IPS-11a (cell line): ENCODE measurements around the gene MLH3.
"Not testable (repeated sequence)": the region's sequence is repeated elsewhere in the genome, so short reads cannot be mapped to it uniquely, and the experiment has no call there.

Experiments
- H3K4me3 ChIP-seq: one replicate; pipeline ENCODE4 v1.5.1; 2013; ENCODE audit warnings: low read depth, low read length, control low read depth

Gene MLH3

DNA sequence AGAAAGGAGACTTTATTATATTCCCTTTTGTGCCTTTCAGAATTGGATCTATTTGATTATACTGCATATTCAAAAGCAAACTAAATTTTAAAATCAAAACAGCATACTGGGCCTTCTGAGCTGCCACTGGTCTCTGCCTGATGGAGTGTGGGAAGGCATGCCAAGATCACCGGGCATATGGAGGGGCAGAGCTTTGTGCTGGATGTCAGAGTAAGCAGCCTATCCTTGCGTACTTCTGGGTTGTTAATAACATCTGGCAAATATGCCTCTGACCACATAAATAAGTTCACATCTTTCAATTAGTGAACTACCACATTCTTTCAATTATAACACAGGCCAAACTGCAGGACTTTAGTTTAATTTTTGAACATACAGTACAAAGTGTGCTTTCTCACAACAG is 18.3 kb downstream of the MLH3 start:
- H3K4me3 ChIP-seq = no peak overlapping the region

DNA sequence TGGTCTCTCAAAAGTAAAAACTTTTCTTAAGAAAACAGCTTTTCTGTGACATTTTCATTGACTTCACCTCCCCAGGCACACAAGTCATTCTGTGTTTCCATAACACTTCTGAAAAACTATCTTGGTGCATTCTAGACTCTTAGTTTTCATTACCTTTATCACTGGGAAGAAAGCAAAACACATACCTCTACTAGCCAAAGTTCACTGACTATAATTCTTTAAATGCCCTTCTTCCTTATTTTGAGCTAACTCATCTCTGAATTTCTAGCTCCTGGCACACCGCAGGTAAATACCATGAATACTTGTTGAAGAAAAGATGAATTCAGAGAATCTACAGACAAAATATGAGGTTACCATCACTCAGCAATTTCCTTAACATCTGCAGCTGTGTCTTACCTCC is 21.1 kb downstream of the MLH3 start:
- no peak overlapping the region for H3K4me3 ChIP-seq

DNA sequence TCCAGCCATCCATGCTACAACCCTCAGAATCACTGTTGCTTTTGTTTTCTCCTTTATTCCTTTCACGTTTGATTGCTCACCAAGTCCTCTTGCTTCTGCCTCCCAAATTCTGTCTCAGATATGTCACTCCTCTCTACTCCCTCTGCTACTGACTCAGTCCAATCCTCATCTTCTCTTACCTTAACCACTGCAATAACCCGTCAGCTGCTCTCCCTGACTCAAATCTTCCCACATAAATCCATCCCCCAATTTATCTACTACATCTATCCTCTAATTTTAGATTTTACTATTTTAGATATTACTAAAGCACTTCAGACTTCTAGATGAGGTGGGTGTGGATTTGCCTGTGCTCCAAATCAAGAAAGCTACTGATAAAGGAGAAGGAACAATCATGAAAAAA is 25.4 kb downstream of the MLH3 start:
- H3K4me3 ChIP-seq = no peak overlapping the region

DNA sequence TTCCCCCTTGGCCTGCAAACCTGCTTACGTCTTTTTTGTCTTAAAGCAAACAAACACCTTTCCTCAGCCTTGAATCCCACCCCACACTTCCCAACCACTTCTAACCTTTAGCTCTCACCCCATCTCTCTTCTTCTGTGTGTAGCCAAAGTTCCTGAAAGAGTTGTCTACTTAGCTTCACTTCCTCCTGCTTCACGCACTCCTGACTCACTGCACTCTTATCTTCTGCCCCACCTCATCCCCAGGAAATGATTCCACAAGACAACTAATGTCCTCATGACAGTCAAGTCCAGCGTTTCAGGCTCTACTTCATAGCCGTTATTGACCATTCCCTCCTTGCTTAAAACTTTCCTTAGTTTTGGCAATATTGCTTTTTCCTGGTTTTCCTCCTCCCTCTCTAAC is 26.2 kb downstream of the MLH3 start:
- H3K4me3 ChIP-seq = no peak overlapping the region

DNA sequence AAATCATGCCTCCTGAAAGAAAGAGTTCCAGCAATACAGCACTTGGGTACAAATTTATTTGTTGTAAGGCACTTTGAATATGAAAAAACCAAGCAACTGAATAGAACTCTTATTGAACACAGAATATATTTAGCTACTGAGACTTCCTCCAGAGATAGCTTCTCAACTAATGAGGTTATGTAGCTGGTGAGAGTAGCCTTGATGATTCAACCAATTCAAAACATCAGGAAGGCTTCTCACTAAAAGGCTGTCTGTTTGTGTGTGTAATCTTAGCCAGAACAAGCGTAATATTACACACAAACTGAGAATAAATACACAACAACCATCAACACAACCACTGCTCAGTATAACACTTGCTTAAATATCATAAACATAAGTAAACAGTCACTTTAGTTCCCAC is 28.2 kb downstream of the MLH3 start:
- H3K4me3 ChIP-seq = no peak overlapping the region

DNA sequence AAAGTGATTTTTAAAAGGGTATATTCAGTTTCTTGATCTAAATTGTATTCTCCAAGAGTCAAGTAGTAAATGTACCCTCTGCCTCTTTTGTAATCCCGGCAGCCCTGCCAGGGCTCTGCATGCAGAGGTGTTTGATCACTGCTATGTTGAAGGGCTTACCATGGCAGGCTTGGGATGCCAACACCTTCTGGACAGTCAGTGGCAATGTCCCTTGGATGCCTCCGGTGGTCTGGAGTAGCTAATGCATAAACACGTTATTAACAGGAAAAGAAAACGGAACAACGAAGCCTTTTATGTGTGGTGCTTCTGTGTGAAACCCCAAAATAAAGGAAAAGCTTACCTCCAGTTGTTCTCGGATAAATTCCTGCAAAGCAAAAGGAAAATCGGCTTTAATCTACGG is 28.6 kb downstream of the MLH3 start:
- H3K4me3 ChIP-seq = no peak overlapping the region

DNA sequence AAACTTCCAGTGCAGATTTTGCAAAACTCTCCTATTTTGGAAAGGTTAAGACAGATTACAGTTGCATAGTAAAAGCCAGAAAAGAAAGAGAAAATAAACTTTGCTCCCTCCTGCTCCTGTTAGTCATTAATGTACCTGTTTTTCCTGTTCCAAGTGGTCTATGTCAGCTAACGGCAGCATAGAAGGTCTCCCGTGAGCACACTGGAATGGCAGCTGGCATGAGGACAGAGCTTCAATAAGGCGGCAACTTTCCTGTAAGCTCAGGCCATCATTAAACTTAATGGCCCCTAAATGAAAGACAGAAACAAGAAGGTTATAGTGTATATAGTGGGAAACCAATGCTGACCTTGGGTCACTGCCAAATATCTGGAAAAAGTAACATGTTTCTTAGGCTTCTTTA is 32.6 kb downstream of the MLH3 start:
- no peak overlapping the region for H3K4me3 ChIP-seq

DNA sequence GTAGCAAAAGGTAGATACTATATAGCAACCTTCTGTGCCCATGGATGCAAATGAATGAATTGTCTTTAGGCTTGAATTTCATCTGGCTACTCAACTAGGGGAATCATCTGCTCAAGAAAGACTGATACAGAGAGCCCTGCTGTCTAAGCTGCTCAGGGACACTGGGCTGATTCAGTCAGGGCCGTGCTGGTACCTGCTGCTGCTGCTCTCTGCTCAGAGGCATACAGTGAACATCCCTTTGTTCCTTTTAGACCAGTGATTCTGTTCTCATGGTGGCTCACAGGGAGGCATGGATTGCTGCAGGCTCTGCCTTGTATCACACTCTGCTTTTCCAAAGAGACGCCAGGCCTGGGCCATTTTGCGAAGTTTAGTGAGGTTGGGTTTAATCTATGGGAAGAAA is 34.5 kb downstream of the MLH3 start:
- H3K4me3 ChIP-seq = no peak overlapping the region

DNA sequence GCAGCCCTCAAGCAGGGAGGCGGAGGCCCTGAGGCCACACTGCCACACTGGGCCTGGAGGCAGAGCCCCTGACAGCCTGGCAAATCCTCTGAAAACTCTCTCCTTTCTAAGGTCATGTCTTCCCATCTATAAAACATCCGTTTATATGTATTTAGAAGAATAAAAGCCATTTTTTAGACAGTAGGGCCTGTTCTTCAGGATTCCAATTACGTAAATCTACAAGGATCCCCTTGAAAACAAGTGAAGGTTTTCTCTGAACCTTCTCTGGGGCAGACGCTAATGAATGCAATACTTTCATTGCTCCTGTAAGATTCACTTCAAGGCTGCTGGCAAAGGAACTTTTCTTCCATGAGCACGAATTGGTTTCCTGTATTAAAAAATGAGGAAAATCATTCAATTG is 35.8 kb downstream of the MLH3 start:
- H3K4me3 ChIP-seq = no peak overlapping the region

DNA sequence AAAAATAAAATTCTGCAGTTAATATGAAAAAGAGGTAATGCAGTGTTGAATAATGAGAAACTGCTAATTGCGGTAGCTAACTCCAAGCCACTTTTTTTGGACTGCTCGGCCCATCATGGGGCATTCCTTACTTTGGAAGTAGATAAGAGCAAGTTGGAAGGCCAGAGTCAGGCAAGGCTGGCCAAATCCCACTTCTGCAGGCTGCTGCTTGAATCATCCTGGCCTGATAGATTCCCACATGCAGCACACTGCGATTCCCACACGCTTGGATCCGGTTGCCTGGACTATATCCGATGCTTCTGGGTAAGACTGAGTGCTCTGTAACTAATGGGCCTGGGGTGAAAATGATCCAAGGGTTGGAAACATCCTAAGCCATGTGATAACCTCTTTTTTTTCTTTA is 38.0 kb downstream of the MLH3 start:
- no peak overlapping the region for H3K4me3 ChIP-seq

DNA sequence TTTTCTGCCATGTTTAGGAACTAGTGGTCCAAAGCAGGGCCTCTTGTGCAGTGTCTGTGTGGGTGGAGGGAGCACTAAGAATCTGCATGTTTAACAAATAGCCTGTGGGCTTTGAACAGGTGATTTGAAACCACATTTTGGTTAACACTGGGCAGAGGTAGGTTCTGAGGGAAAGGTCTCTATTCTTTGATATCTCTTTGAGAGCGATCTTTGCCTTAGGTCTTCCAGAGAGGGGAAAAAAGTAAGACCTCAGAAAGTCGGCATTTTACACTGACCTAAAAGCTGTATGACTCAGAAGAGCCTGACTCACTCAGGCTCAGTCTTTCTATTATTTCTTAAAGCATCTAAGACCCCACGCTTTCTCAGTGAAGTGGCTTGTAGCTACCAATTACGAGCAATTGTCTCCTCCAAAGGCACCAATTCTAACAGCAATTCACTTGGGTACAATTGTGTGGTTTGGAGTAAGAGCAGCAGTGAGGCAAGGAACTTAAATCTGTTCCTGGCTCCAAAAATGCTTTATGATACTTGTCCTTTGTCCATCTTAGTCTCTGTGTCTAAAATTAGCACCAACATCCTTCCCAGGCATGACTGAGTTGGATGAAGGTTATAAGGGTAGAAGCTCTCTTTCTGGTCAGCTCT is 39.8 kb downstream of the MLH3 start:
- no peak overlapping the region for H3K4me3 ChIP-seq

DNA sequence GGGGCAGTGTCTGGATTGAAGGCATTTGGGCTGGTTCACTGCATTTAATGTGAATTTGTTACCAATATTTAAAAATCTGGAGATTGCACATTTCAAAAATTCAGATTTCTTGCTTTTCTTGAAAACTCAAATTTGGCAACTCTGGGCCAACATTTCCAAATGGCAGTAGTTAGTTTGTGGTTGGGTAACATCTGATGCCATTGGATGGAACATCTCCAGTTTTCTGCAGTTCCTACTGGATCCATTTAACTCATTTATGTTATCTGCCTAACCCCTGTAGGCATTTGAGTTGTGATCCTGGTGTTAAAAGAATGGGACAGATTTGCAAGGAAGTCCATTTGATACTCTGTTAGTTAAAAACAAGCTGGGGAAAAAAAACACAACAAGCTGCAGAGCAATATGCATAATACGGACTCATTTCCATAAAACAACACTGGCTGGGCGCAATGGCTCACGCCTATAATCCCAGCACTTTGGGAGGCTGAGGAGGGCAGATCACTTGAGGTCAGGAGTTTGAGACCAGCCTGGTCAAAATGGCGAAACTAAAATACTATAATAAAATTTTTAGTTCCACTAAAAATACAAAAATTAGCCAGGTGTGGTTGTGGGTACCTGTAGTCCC is 40.7 kb downstream of the MLH3 start:
- no peak overlapping the region for H3K4me3 ChIP-seq

DNA sequence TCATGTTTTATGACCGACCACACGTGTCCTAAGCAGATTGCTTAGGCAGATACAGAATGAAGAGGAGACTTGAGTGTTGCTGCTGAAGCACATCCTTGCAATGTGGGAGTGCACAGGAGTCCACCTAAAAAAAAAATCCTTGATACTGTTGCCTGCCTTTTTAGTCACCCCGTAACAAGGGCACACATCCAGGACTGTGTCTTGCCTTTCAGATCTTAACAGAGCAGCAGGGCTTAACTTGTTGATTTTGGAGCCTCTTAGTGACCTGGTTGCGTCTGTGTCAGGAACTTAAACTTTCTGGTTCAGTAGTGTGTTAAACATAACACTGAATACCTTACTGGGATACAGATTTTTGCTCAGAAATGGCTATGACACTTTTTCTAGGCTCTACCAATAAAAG is 42.1 kb downstream of the MLH3 start:
- no peak overlapping the region for H3K4me3 ChIP-seq

DNA sequence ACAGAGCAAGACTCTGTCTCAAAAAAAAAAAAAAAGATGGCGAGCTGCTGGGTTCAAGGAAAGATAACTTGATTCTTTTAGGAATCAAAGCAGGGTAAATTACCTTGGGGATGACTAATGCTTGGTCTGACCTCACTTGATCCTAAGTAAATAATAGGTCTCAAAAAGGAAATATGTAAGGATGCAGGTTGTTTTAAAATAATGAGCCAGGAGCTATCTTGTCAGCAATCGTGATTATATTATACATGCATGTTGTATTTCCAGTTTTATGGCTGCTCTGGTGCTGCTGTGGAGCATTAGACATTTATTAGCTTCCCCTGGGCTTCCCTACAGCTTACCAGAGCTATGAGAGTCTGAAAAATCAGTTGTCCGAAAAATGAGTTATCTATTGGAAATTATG is 45.9 kb downstream of the MLH3 start:
- no peak overlapping the region for H3K4me3 ChIP-seq

DNA sequence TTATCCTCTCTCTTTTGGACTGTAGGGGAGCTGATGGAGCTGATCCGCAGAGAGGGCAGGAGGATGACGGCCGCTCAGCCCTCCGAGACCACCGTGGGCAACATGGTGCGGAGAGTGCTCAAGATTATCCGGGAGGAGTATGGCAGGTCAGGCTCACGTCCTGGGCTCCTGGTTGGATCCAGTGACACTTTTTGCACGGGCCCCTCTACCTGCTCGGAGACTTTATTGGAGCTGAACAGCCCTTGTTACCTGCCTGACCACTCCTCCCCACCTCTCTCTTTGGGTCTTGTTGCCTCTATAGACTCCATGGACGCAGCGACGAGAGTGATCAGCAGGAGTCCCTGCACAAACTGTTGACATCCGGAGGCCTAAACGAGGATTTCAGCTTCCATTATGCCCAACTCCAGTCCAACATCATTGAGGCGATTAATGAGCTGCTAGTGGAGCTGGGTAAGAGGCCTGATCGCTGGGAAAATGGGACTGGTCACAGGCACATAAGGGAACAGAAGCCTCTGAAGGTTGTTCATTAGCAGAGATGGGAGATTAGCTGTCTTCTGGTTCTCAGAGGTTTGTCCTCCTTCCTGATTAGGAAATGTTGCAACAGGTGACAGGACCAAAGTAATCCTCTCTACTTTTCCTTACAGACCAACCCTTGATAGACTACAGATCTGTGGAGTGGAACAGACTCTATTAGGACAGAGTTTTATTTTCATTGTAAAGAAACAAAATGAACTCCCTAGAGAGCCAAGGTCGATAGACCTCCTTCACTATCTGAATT is 47.8 kb downstream of the MLH3 start:
- peak overlapping the region; percentile 95 for H3K4me3 ChIP-seq

DNA sequence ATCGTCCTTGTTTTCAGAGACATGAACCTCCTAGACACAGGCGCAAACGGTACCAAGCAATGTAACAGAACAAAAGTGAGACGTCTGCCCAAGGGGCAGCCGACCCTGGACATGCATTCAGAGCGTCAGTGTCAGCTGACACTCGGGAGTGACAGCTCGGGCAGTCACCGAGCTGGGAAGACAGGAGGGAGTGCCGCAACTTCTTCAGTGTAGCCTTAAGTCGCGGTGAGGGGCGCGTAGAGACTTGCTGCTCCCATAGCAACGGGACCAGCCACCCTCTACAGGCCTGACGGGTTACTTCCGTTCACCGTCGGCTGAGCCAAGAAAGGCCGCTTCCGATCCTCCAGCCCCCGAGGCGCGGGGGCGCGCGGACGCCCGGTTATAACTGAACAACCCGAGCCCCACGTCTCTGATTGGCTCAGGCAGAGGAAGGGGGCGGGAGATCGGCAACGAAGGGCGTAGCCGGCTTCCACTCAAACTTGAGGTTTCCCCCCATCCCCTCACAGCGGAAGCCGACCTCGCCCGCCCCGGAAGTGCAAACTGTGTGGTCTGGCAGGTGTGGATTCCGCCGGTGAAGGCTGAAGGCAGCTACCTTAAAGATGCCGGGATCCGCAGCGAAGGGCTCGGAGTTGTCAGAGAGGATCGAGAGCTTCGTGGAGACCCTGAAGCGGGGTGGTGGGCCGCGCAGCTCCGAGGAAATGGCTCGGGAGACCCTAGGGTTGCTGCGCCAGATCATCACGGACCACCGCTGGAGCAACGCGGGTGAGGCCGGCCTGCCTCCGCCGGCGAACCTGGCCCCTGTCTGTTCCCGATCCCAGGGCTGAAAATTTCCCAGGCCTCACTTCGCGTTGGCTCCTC is 48.6 kb downstream of the MLH3 start, which contains the start of gene EIF2B2:
Gene EIF2B2, plus strand, starts transcription at position 530 of the 858 bp plus-strand sequence. Its CDS starts 70 bp downstream, at position 600.
- H3K4me3 ChIP-seq = peak within 1 kb of the TSS; percentile 95

DNA sequence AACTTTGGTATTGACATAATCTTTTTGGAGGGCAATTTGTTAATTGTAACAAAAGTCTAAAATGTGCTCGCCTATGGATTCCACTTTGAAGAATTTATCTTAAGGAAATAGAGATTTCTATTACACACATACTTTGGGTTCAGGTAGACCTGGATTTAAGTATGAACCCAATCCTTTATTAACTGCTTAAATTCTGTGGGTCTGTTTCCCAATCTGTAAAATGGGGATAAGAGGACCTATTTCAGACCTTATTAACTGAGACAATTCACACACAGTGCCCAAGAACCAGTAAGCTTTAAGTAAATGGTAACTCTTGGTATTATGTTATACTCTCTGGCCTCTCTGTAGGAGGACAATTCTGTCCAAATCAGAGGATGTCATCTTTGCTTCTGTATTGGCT is 49.4 kb downstream of the MLH3 start:
- H3K4me3 ChIP-seq = peak overlapping the region; percentile 42

DNA sequence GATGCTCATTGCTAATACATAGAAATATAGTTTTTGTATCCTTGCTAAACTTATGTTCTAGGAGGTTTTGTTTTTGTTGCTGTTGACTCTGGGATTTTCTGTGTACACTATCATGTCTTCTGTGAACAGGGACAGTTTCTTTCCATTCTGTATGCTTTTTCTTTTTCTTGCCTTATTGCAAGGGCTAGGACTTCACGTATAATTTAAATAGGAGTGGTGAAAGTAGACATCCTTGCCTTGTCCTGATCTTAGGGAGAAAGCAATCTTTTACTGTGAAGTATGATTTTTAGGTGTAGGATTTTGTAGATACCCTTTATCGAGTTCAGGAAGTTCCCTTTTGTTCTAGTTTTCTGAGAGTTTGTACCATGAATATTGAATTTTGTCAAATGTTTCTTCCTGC is 50.0 kb downstream of the MLH3 start:
- H3K4me3 ChIP-seq = no peak overlapping the region

DNA sequence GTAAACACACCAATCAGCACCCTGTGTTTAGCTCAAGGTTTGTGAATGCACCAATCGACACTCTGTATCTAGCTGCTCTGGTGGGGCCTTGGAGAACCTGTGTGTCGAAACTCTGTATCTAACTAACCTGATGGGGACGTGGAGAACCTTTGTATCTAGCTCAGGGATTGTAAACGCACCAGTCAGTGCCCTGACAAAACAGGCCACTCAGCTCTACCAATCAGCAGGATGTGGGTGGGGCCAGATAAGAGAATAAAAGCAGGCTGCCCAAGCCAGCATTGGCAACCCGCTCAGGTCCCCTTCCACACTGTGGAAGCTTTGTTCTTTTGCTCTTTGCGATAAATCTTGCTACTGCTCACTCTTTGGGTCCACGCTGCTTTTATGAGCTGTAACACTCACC is 55.5 kb downstream of the MLH3 start:
- not testable (repeated sequence) for H3K4me3 ChIP-seq

DNA sequence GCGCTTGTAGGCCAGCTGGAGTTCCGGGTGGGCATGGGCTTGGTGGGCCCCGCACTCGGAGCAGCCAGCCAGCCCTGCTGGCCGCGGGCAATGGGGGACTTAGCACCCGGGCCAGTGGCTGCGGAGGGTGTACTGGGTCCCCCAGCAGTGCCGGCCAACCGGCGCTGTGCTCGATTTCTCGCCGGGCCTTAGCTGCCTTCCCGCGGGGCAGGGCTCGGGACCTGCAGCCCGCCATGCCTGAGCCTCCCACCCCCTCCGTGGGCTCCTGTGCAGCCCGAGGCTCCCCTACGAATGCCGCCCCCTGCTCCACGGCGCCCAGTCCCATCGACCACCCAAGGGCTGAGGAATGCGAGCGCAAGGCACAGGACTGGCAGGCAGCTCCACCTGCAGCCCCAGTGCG is 57.1 kb downstream of the MLH3 start:
- H3K4me3 ChIP-seq = not testable (repeated sequence)

DNA sequence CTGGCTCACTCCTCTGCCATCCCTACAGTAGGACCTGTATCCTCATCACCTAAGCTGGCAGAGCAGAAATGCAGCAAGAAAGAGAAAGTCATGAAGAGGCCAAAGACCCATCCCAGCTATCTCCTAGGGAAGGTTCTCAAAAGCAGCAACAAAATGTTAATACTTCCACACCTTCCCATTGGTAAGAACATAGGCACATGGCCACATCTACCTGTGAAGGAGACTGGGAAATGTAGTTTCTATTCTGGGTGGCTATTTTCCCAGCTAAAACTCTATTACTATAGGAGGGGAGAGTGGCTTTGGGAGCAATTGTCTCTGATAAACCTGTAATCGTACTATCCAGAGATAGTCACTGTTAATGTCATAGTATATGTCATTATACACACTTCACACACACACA is 62.3 kb downstream of the MLH3 start:
- H3K4me3 ChIP-seq = no peak overlapping the region
